Neural progenitor cell (in vitro differentiated cells): ENCODE data around the gene ANKRD1. TPM values are rescaled to one million over a fixed set of nuclear protein-coding genes. Genes with fewer than 3 reads are reported as not detected.

Experiments
- DNase-seq: peaks from one replicate; pipeline ENCODE4 v3.0.0-alpha.2; 2016; ENCODE audit warnings: low spot score
- H2AFZ ChIP-seq: fragments of 200-600 bp; sonication (generic); replicated peaks from 2 replicates; pipeline ENCODE4 v1.6.1; 2016; ENCODE audit warnings: antibody characterized with exemption
- H3F3A ChIP-seq: fragments of 200-600 bp; sonication (generic); 2 replicates; pipeline ENCODE4 v1.6.1; 2016; ENCODE audit warnings: antibody characterized with exemption, low read depth
- H3K27ac ChIP-seq: fragments of 200-600 bp; sonication (generic); 2 replicates; pipeline ENCODE4 v1.5.1; 2016; ENCODE audit warnings: mild to moderate bottlenecking
- H3K27me3 ChIP-seq: fragments of 200-600 bp; sonication (generic); 2 replicates; pipeline ENCODE4 v1.6.1; 2016; ENCODE audit warnings: mild to moderate bottlenecking, moderate library complexity
- H3K36me3 ChIP-seq: fragments of 200-600 bp; sonication (generic); 2 replicates; pipeline ENCODE4 v1.5.1; 2016
- H3K4me1 ChIP-seq: fragments of 200-600 bp; sonication (generic); 2 replicates; pipeline ENCODE4 v1.6.1; 2016; ENCODE audit warnings: mixed run types
- H3K4me2 ChIP-seq: fragments of 200-600 bp; sonication (generic); 2 replicates; pipeline ENCODE4 v1.6.1; 2016
- H3K4me3 ChIP-seq: fragments of 200-600 bp; sonication (generic); 2 replicates; pipeline ENCODE4 v1.5.1; 2016
- H3K79me2 ChIP-seq: fragments of 200-600 bp; sonication (generic); 2 replicates; pipeline ENCODE4 v1.6.1; 2016; ENCODE audit warnings: low read depth
- H3K9ac ChIP-seq: fragments of 200-600 bp; sonication (generic); 2 replicates; pipeline ENCODE4 v1.6.1; 2016
- H3K9me3 ChIP-seq: fragments of 200-600 bp; sonication (generic); 2 replicates; pipeline ENCODE4 v1.5.1; 2016; ENCODE audit warnings: low read depth
- H4K20me1 ChIP-seq: fragments of 200-600 bp; sonication (generic); 2 replicates; pipeline ENCODE4 v1.6.1; 2016; ENCODE audit warnings: low read depth
- H3K27ac Mint-ChIP-seq: 3 replicates; pipeline ENCODE4 v1.8.0; 2021; ENCODE audit warnings: mixed read lengths
- H3K27me3 Mint-ChIP-seq: 2 replicates; pipeline ENCODE4 v1.8.0; 2022; ENCODE audit warnings: low read depth, mild to moderate bottlenecking, inconsistent platforms, moderate library complexity, mixed read lengths; ENCODE audit not compliant: insufficient read depth
- H3K36me3 Mint-ChIP-seq: 3 replicates; pipeline ENCODE4 v1.8.0; 2021; ENCODE audit warnings: mixed read lengths
- H3K4me1 Mint-ChIP-seq: 3 replicates; pipeline ENCODE4 v1.8.0; 2021; ENCODE audit warnings: mixed read lengths
- H3K4me3 Mint-ChIP-seq: 3 replicates; pipeline ENCODE4 v1.8.0; 2021; ENCODE audit warnings: mild to moderate bottlenecking, moderate library complexity, mixed read lengths
- H3K9me3 Mint-ChIP-seq: 3 replicates; pipeline ENCODE4 v1.8.0; 2020; ENCODE audit warnings: mixed read lengths
- EZH2 ChIP-seq: fragments of 200-600 bp; sonication (generic); IDR thresholded peaks from 2 replicates; pipeline ENCODE4 v1.6.1; 2017; ENCODE audit warnings: antibody characterized with exemption, mild to moderate bottlenecking, moderate library complexity
- EZH2phosphoT487 ChIP-seq: fragments of 200-600 bp; sonication (generic); IDR thresholded peaks from 2 replicates; pipeline ENCODE4 v1.6.1; 2017; ENCODE audit warnings: antibody characterized with exemption
- total RNA-seq: library from RNA; depleted of rRNA; stranded (reverse); fragments of >200 nt; gene quantifications from 2 replicates; pipeline ENCODE4 v1.2.3, GENCODE V29; 2015; ENCODE audit warnings: low replicate concordance
- TF ChIP-seq, protein P1 (sequence below): fragments of 200-600 bp; sonication (generic); IDR thresholded peaks from 2 replicates; pipeline ENCODE4 v1.5.1; 2017; ENCODE audit warnings: antibody characterized with exemption, mild to moderate bottlenecking

The ANKRD1 gene
- total RNA-seq, 1 donor from 2014 or later = 1.2 TPM

DNA sequence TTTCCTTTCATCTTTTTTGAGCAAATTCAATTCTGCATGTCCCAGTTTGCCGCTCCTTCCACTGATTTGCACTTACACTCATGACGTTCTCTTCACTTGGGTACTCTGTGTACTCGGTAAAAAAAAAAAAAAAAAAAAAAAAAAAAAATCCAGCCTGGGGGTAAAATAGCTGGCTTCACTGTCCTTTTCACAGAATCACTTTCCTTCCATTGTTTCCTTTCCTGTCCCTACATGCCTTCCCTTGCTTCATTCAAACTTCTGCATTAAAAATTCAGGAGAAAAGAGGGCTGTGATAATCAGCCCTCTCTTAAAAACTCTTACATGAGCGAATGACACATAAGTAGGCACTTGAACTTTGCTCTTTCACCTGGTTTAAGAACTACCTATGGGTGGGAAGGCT is 8.7 kb downstream of the ANKRD1 start:
- H3K27me3 Mint-ChIP-seq = no peaks in the 10 kb centered on the region
- Histone ChIP-seq H3K9me3 (no peaks in the 10 kb centered on the region), H3F3A (no peaks in the 10 kb centered on the region), H2AFZ (no peak overlapping the region), H3K79me2 (no peaks in the 10 kb centered on the region), H4K20me1 (no peaks in the 10 kb centered on the region), H3K27me3 (no peaks in the 10 kb centered on the region), H3K36me3 (no peaks in the 10 kb centered on the region), H3K4me3 (no peak overlapping the region), H3K4me1 (peaks cover 3% of the 10 kb centered on the region), H3K4me2 (no peak overlapping the region), H3K9ac (no peak overlapping the region), H3K27ac (no peak overlapping the region)
- no peak overlapping the region for H3K27ac Mint-ChIP-seq
- DNase-seq = no peak
- TF ChIP-seq EZH2phosphoT487 (no peak), EZH2 (no peak)
- TF ChIP-seq, protein P1, sequence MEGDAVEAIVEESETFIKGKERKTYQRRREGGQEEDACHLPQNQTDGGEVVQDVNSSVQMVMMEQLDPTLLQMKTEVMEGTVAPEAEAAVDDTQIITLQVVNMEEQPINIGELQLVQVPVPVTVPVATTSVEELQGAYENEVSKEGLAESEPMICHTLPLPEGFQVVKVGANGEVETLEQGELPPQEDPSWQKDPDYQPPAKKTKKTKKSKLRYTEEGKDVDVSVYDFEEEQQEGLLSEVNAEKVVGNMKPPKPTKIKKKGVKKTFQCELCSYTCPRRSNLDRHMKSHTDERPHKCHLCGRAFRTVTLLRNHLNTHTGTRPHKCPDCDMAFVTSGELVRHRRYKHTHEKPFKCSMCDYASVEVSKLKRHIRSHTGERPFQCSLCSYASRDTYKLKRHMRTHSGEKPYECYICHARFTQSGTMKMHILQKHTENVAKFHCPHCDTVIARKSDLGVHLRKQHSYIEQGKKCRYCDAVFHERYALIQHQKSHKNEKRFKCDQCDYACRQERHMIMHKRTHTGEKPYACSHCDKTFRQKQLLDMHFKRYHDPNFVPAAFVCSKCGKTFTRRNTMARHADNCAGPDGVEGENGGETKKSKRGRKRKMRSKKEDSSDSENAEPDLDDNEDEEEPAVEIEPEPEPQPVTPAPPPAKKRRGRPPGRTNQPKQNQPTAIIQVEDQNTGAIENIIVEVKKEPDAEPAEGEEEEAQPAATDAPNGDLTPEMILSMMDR = no peak
- peaks cover 5% of the 10 kb centered on the region for H3K4me1 Mint-ChIP-seq
- no peaks in the 10 kb centered on the region for H3K9me3 Mint-ChIP-seq
- H3K36me3 Mint-ChIP-seq = peaks cover 6% of the 10 kb centered on the region
- H3K4me3 Mint-ChIP-seq = no peak overlapping the region

DNA sequence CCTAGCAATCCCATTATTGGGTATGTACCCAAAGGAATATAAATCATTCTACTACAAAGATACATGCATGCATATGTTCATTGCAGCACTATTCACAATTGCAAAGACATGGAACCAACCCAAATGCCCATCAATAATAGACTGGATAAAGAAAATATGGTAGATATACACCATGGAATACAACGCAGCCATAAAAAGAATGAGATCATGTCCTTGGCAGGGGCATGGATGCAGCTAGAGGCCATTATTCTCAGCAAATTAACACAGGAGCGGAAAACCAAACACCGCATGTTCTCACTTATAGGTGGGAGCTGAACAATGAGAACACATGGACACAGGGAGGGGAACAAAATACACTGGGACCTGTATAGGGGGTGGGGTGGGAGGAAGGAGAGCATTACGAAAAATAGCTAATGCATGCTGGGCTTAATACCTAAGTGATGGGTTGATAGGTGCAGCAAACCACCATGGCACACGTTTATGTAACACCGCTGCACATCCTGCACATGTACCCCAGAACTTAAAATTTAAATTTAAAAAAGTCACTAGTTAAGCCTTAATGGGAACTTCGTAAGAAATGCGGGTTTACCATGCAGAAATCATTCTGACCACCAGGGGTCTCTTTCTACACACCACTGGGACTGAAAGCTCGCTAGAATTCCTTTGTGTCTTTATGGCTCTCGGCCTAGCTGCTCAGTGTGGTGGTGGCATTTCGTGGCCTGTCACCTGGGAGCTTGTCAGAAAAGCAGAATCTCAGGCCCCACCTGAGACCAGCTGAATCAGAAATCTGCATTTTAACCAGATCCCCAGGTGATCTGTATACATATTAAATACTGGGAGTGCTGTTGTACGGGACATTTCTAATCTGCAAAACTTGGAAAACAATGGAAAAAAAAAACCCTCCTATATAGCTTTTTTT is 9.5 kb downstream of the ANKRD1 start:
- H3K27ac Mint-ChIP-seq = peak overlapping the region; percentile 97
- no peaks in the 10 kb centered on the region for H3K27me3 Mint-ChIP-seq
- Histone ChIP-seq H3K79me2 (no peaks in the 10 kb centered on the region), H3K4me3 (no peak overlapping the region), H3F3A (no peaks in the 10 kb centered on the region), H3K4me2 (no peak overlapping the region), H3K9me3 (no peaks in the 10 kb centered on the region), H3K9ac (no peak overlapping the region), H3K27me3 (no peaks in the 10 kb centered on the region), H3K36me3 (no peaks in the 10 kb centered on the region), H3K4me1 (peaks cover 3% of the 10 kb centered on the region), H3K27ac (no peak overlapping the region), H4K20me1 (no peaks in the 10 kb centered on the region), H2AFZ (peak overlapping the region; percentile 18)
- no peaks in the 10 kb centered on the region for H3K9me3 Mint-ChIP-seq
- H3K4me3 Mint-ChIP-seq = no peak overlapping the region
- no peak for TF ChIP-seq EZH2
- no peak for TF ChIP-seq EZH2phosphoT487
- TF ChIP-seq, protein P1 = peak; percentile 90
- peaks cover 6% of the 10 kb centered on the region for H3K36me3 Mint-ChIP-seq
- DNase-seq = peak; percentile 88
- H3K4me1 Mint-ChIP-seq = peaks cover 5% of the 10 kb centered on the region

DNA sequence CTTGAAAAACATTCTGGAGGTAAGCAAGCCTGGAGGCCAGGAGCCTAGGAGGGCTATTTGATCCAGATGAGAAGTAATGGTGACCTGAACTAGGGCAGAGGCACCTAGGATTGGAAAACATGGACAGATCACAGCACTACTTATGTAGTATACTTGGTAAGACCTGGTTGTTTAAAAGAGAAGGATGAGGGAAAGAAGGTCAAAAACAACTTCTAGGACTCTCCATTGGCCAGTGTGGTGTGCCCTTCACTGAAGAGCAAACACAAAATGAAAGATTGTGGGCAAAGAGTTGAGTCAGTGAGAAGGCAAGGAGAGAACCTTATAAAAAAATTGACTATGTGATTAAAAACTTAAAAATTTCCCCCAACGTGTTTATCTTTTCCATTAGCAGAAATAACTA is 14.3 kb downstream of the ANKRD1 start:
- TF ChIP-seq EZH2phosphoT487 (no peak), EZH2 (no peak)
- TF ChIP-seq, protein P1 = no peak
- no peak overlapping the region for H3K4me3 ChIP-seq
- no peaks in the 10 kb centered on the region for H3K27me3 ChIP-seq
- no peak overlapping the region for H3K4me2 ChIP-seq
- H3K9me3 Mint-ChIP-seq = no peaks in the 10 kb centered on the region
- H3F3A ChIP-seq = no peaks in the 10 kb centered on the region
- H3K4me1 ChIP-seq = no peaks in the 10 kb centered on the region
- peaks cover 24% of the 10 kb centered on the region for H3K36me3 Mint-ChIP-seq
- H4K20me1 ChIP-seq = no peaks in the 10 kb centered on the region
- H3K79me2 ChIP-seq = no peaks in the 10 kb centered on the region
- H3K27ac ChIP-seq = no peak overlapping the region
- H3K36me3 ChIP-seq = no peaks in the 10 kb centered on the region
- DNase-seq = no peak
- H3K27me3 Mint-ChIP-seq = no peaks in the 10 kb centered on the region
- no peaks in the 10 kb centered on the region for H3K9me3 ChIP-seq
- no peak overlapping the region for H2AFZ ChIP-seq
- no peak overlapping the region for H3K9ac ChIP-seq
- H3K4me3 Mint-ChIP-seq = no peak overlapping the region
- no peak overlapping the region for H3K27ac Mint-ChIP-seq
- H3K4me1 Mint-ChIP-seq = peaks cover under 1% of the 10 kb centered on the region
